Central memory CD4-positive, alpha-beta T cell (primary cell): ENCODE measurements around the gene RABAC1.
"Not testable (repeated sequence)": the region's sequence is repeated elsewhere in the genome, so short reads cannot be mapped to it uniquely, and the experiment has no call there.

Source experiments
- DNase-seq: peaks from one replicate; pipeline ENCODE4 v3.0.0; 2022

Gene RABAC1

DNA sequence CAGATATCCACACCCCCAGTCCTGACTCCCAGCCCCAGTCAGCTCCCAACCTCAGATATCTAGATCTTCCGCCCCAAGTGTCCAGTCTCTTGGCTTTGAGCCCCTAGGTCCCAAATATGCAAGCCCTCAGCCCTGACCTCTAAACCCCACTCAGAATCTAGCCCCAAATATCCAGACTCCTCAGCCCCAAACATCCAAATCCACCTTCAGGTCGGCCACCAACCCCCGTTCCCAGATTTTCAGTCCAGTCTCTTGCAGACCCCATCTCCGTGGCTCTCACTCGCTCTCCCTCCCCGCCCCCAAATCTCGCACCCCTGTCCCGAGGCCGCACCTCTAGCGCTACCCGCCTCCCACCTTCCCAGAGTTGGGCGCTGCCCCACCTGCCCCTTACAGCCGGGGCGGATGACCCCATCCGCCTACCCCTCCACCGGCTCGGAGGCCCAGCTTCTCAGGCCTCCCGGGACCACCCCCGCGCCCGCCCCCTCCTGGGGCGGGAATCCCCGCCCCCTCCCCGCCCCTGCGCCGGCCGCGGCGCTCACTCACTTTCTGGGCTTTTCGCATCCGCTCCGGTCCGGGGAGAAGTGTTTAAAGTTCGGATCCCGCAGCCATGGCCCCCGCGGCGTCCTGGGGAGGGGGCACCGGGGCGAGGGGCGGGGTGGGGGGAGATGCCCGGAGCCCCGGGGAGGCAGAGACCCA lies 31.5 kb downstream of the RABAC1 start:
- DNase-seq: no peak

GRCh38 chr19:41926763-41927496 lies 32.2 kb downstream of the RABAC1 start:
- no peak for DNase-seq

DNA sequence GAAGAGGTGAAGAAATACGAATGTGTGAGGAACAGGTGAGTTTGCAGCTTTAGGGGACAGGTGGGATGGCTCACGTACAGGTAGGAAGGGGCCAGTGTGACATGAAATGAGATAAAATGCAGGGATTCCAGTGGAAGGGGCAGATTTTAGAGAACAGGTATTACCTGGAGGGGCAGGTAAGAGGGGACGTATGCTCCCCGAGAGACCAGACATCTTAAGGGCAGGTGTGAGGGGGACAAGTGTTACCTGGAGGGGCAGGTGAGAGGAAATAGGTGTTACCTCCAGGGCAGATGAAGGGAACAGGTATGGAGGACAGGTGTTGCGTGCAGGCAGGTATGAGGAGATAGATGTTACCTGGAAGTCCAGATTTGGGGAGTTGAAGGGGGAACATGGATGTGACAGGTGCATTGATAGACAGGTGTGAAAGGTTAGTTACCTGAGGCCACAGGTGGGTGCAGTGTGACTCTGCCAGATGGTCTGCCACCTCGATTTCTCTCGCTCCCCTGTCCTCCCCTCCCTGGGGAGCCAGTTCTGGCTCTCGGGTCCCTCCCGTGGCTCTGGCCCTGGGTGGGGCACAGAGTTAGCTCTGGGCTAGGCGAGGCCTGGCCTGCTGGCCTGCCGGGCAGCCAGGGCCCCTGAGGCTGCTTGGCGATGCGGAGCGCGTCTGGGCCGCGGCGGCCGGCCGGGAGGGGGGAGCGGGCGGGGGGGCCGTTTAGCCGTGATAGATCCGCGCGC lies 32.9 kb downstream of the RABAC1 start:
- DNase-seq: no peak

- no peak for DNase-seq
Observed at GRCh38 chr19:41925208-41926003, 33.7 kb downstream of the RABAC1 start.

- no peak for DNase-seq
Observed at GRCh38 chr19:41924151-41925145, 34.7 kb downstream of the RABAC1 start.

GRCh38 chr19:41923045-41923788 lies 35.9 kb downstream of the RABAC1 start:
- DNase-seq: no peak

- no peak for DNase-seq
Observed at GRCh38 chr19:41922585-41922984, 36.5 kb downstream of the RABAC1 start.

GRCh38 chr19:41921577-41922576 lies 37.2 kb downstream of the RABAC1 start:
- DNase-seq: no peak

DNA sequence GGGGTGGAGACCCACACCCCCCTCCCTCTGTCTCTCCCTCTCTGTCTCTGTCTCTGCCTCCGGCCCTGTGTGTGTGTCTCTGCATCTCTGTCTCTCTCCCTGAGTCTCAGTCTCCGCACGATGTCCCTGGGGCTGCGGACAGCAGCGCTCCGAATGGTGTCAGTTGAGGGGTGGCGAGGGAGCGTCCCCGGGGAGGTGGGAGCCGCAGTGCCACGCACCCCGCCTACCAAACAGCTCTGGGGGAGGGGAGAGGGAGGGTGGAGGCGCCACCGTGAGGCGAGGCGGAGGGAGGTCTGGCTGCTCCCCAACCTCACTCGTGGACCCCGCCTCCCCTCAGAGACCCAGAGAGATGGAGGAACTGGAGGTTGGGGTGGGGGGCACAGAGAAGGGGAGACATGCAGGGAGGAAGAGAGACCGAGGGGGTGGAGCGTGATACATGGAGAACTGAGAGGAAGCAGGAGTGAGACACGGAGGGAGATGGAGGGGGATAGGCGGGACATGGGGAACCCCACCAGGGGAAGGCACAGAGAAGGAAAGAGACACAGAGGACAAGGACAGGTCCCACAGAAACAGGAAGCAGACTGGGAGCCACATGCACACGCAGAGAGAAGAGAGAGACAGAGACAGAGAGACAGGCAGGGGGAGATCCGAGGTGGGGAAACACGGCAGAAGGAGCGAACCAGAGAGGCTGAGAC lies 38.1 kb downstream of the RABAC1 start:
- no peak for DNase-seq

- no peak for DNase-seq
Observed at GRCh38 chr19:41919948-41920712, 39.0 kb downstream of the RABAC1 start.

- DNase-seq: no peak
Observed at GRCh38 chr19:41918653-41919244, 40.4 kb downstream of the RABAC1 start.

DNA sequence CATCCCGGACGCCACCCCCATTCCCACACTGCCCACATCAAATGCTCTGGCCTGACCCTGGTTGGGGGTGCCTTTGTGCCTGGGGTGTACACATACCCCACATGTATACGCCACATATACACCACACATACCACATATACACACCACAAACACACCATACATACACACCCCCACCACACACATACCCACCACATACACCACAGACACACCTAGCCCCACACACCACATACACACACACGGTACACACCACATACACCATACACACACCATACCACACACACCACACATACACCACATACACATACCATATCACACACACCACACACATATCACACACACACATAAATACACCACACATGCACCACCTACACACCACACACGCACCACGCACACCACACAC lies 41.0 kb downstream of the RABAC1 start:
- no peak for DNase-seq

GRCh38 chr19:41917676-41918075 lies 41.4 kb downstream of the RABAC1 start:
- DNase-seq: no peak

GRCh38 chr19:41915776-41916414 lies 43.2 kb downstream of the RABAC1 start:
- DNase-seq: no peak

DNA sequence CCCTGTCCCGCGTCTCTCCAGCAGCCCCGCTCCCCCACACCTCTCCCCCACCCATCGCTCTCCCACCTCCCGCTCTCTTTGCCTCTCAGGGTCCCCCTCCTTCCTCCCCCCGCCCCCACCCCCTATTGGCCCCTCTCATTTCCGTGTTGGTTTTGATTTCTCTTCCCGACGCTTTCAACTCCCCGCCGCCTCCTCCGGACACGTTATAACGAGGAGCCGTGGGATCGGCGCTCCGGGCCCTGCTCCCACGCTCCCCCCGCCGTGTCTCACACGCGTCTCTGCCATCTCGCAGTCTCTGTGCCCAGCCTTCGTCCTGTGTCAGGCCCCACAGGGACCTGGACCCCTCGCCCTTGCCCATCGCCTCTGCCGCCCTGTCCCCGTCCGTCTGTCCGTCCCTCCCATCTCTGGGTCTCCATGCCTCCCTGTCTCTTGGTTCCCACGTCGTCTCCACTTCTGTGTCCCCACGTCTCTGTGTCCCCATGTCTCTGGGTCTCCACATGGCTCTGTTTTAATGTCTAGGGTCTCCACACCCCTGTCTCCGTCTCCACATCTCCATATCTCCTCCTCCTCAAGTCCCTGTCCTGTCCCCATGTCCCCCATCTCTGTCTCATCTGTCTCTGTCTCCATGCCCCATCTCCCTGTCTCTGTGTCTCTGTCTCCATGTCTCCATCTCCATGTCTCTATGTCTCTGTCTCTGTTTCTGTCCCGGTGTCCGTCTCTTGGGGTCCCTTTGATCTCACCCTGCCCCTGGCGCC lies 43.9 kb downstream of the RABAC1 start:
- no peak for DNase-seq

- DNase-seq: not testable (repeated sequence)
Observed at GRCh38 chr19:41914424-41914834, 44.7 kb downstream of the RABAC1 start.
